ENCODE measurements around the gene F11.

The F11 gene

DNA sequence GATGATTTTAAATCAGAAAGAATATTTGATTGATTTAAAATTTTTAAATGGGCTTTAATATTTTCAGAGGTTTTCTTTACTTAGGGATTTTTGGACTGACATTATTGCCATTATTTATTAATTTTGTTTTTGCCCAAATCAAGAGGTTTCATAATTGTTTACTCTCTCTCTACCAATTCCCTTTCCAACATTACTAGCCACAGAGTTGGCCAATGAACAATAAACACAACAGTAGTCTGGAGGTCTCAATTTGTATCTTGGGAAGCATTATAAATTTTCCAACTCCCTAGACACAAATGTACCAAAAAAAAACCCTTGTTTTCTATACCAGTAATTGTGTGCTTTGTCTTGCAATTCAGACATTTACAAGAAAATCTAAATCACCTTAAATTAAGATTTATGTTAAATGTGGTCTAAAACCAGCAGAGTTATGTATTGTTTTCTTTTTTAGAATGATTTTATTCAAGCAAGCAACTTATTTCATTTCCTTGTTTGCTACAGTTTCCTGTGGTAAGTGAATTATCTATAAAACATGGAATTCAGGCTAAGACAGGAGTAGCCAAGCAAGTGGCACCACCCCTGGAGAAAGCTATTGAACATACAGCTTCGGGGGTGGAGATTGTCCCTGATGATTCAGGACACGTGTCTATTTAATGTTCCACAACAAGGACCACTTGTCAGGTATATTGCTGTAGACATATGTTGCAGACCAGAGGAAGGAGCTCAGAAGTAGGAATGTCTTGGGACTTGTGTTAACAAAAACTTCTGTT is 38.1 kb upstream of the F11 start:
- no peaks in the 10 kb centered on the region for H3K27me3 ChIP-seq (replicated peaks in 2 of 5; ENCODE audit: control insufficient read depth in 4 of 5, insufficient read depth in 5 of 5, low read length in 4 of 5)
- WGBS (ENCODE audit: insufficient coverage): 67% methylated on average over 1 of the region's 2 CpGs
- POLR2A ChIA-PET: no interaction called here
- H3K9me3 ChIP-seq (ENCODE audit: control extremely low read depth in 1 of 5, control insufficient read depth in 4 of 5, insufficient read depth in 2 of 5, low read depth in 1 of 5, low read length in 4 of 5): peaks cover 0 to 11% (median 3%) of the 10 kb centered on the region in 5 experiments
- CTCF ChIA-PET: no interaction called here
- DNase-seq: no peak
- H3K36me3 ChIP-seq (ENCODE audit: control insufficient read depth in 4 of 4, insufficient read depth in 4 of 4, low read length in 3 of 4): no peaks in the 10 kb centered on the region
- H3K4me3 ChIP-seq (ENCODE audit: control insufficient read depth in 1 of 7, extremely low read depth in 1 of 7, insufficient read depth in 4 of 7, low read depth in 2 of 7, low read length in 6 of 7): no peak overlapping the region
- no peaks in the 10 kb centered on the region for H3K4me1 ChIP-seq (ENCODE audit: control extremely low read depth in 1 of 4, control insufficient read depth in 4 of 4, insufficient read depth in 4 of 4, low read length in 3 of 4)
- H3K27ac ChIP-seq (ENCODE audit: insufficient read depth in 1 of 2, low read depth in 1 of 2, low read length in 2 of 2, poor library complexity in 1 of 2, severe bottlenecking in 2 of 2): no peak overlapping the region

GRCh38 chr4:186228514-186228894 is 37.5 kb upstream of the F11 start:
- Histone ChIP-seq H3K27me3 (replicated peaks in 2 of 5; ENCODE audit: control insufficient read depth in 4 of 5, insufficient read depth in 5 of 5, low read length in 4 of 5) (no peaks in the 10 kb centered on the region), H3K4me3 (ENCODE audit: control insufficient read depth in 1 of 7, extremely low read depth in 1 of 7, insufficient read depth in 4 of 7, low read depth in 2 of 7, low read length in 6 of 7) (no peak overlapping the region), H3K4me1 (ENCODE audit: control extremely low read depth in 1 of 4, control insufficient read depth in 4 of 4, insufficient read depth in 4 of 4, low read length in 3 of 4) (no peaks in the 10 kb centered on the region), H3K36me3 (ENCODE audit: control insufficient read depth in 4 of 4, insufficient read depth in 4 of 4, low read length in 3 of 4) (no peaks in the 10 kb centered on the region), H3K9me3 (ENCODE audit: control extremely low read depth in 1 of 5, control insufficient read depth in 4 of 5, insufficient read depth in 2 of 5, low read depth in 1 of 5, low read length in 4 of 5) (peaks cover 0 to 11% (median 3%) of the 10 kb centered on the region in 5 experiments), H3K27ac (ENCODE audit: insufficient read depth in 1 of 2, low read depth in 1 of 2, low read length in 2 of 2, poor library complexity in 1 of 2, severe bottlenecking in 2 of 2) (no peak overlapping the region)
- ChIA-PET CTCF (no interaction called here), POLR2A (no interaction called here)
- DNase-seq: no peak
- no CpG with 5 or more reads among the region's 2 CpGs for WGBS (ENCODE audit: insufficient coverage)

DNA sequence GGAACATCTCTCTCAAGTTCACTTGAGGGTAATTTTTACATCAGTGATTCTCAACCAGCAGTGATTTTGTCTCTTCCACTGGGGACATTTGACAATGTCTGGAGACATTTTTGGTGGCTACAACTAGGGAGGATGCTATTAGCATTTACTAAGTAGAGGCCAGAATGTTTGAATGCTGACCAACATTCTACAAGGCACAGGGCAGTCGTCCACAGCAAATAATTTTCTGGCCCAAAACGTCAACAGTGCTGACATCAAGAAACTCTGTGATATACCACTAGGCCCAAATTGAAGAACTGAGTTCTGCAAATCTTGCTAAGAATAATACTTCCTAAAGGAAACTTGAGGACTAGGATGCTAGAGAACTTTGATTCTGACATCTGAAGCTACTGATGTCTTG is 31.6 kb upstream of the F11 start:
- no peaks in the 10 kb centered on the region for H3K27me3 ChIP-seq (replicated peaks in 2 of 5; ENCODE audit: control insufficient read depth in 4 of 5, insufficient read depth in 5 of 5, low read length in 4 of 5)
- H3K36me3 ChIP-seq (ENCODE audit: control insufficient read depth in 4 of 4, insufficient read depth in 4 of 4, low read length in 3 of 4): no peaks in the 10 kb centered on the region
- no peak overlapping the region for H3K4me3 ChIP-seq (ENCODE audit: control insufficient read depth in 1 of 7, extremely low read depth in 1 of 7, insufficient read depth in 4 of 7, low read depth in 2 of 7, low read length in 6 of 7)
- POLR2A ChIA-PET: no interaction called here
- CTCF ChIA-PET: no interaction called here
- H3K4me1 ChIP-seq (ENCODE audit: control extremely low read depth in 1 of 4, control insufficient read depth in 4 of 4, insufficient read depth in 4 of 4, low read length in 3 of 4): no peaks in the 10 kb centered on the region
- H3K27ac ChIP-seq (ENCODE audit: insufficient read depth in 1 of 2, low read depth in 1 of 2, low read length in 2 of 2, poor library complexity in 1 of 2, severe bottlenecking in 2 of 2): no peak overlapping the region
- no peaks in the 10 kb centered on the region for H3K9me3 ChIP-seq (ENCODE audit: control extremely low read depth in 1 of 5, control insufficient read depth in 4 of 5, insufficient read depth in 2 of 5, low read depth in 1 of 5, low read length in 4 of 5)
- WGBS (ENCODE audit: insufficient coverage): 77% methylated on average over 2 of the region's 2 CpGs
- DNase-seq: no peak

- Histone ChIP-seq H3K36me3 (ENCODE audit: control insufficient read depth in 4 of 4, insufficient read depth in 4 of 4, low read length in 3 of 4) (no peaks in the 10 kb centered on the region), H3K27ac (ENCODE audit: insufficient read depth in 1 of 2, low read depth in 1 of 2, low read length in 2 of 2, poor library complexity in 1 of 2, severe bottlenecking in 2 of 2) (no peak overlapping the region), H3K4me3 (ENCODE audit: control insufficient read depth in 1 of 7, extremely low read depth in 1 of 7, insufficient read depth in 4 of 7, low read depth in 2 of 7, low read length in 6 of 7) (no peak overlapping the region), H3K4me1 (ENCODE audit: control extremely low read depth in 1 of 4, control insufficient read depth in 4 of 4, insufficient read depth in 4 of 4, low read length in 3 of 4) (no peaks in the 10 kb centered on the region), H3K27me3 (replicated peaks in 2 of 5; ENCODE audit: control insufficient read depth in 4 of 5, insufficient read depth in 5 of 5, low read length in 4 of 5) (no peaks in the 10 kb centered on the region), H3K9me3 (ENCODE audit: control extremely low read depth in 1 of 5, control insufficient read depth in 4 of 5, insufficient read depth in 2 of 5, low read depth in 1 of 5, low read length in 4 of 5) (no peaks in the 10 kb centered on the region)
- no peak for DNase-seq
- WGBS (ENCODE audit: insufficient coverage): 100% methylated on average over 2 of the region's 4 CpGs
- CTCF ChIA-PET: no interaction called here
- POLR2A ChIA-PET: no interaction called here
Observed at GRCh38 chr4:186236126-186236525, 29.9 kb upstream of the F11 start.

- H3K27me3 ChIP-seq (replicated peaks in 2 of 5; ENCODE audit: control insufficient read depth in 4 of 5, insufficient read depth in 5 of 5, low read length in 4 of 5): no peaks in the 10 kb centered on the region
- no peak for DNase-seq
- no peaks in the 10 kb centered on the region for H3K36me3 ChIP-seq (ENCODE audit: control insufficient read depth in 4 of 4, insufficient read depth in 4 of 4, low read length in 3 of 4)
- H3K9me3 ChIP-seq (ENCODE audit: control extremely low read depth in 1 of 5, control insufficient read depth in 4 of 5, insufficient read depth in 2 of 5, low read depth in 1 of 5, low read length in 4 of 5): peaks cover 0 to 4% (median 0%) of the 10 kb centered on the region in 5 experiments
- no peak overlapping the region for H3K4me3 ChIP-seq (ENCODE audit: control insufficient read depth in 1 of 7, extremely low read depth in 1 of 7, insufficient read depth in 4 of 7, low read depth in 2 of 7, low read length in 6 of 7)
- POLR2A ChIA-PET: no interaction called here
- 100% methylated on average over 3 of the region's 7 CpGs for WGBS (ENCODE audit: insufficient coverage)
- no peak overlapping the region for H3K27ac ChIP-seq (ENCODE audit: insufficient read depth in 1 of 2, low read depth in 1 of 2, low read length in 2 of 2, poor library complexity in 1 of 2, severe bottlenecking in 2 of 2)
- CTCF ChIA-PET: no interaction called here
- H3K4me1 ChIP-seq (ENCODE audit: control extremely low read depth in 1 of 4, control insufficient read depth in 4 of 4, insufficient read depth in 4 of 4, low read length in 3 of 4): no peaks in the 10 kb centered on the region
Observed at GRCh38 chr4:186240452-186240847, 25.5 kb upstream of the F11 start.

DNA sequence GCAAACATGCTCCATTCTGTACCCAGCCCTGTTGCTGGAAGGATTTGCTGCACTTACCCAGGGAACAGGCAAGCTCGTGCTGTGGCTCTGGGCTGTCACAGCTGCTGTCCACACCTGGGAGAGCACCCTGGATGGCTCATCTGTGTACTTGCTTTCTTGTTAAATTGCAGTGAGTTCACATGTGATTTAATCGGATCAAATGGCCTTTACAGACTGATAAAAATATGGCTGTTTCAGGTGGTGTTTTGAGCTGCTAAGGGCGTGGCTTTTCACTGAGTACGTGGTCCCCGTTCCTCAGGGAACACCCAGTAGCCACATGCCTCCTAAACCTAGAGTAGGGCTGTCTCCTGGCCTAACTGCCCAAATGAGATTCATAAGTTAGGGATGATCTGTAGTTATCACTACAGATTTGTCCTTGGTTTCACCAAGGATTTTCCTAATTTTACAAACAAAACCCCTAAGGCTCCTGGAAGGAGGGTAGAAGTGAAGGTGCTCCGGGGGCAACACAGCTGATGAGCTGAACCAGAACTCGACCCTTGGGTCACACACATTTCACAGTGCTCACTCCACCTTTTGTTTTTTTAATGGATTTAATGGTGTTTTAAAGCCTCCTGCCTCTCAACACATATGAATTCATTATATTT is 25.0 kb upstream of the F11 start:
- WGBS (ENCODE audit: insufficient coverage): 93% methylated on average over 5 of the region's 7 CpGs
- Histone ChIP-seq H3K27ac (ENCODE audit: insufficient read depth in 1 of 2, low read depth in 1 of 2, low read length in 2 of 2, poor library complexity in 1 of 2, severe bottlenecking in 2 of 2) (no peak overlapping the region), H3K4me3 (ENCODE audit: control insufficient read depth in 1 of 7, extremely low read depth in 1 of 7, insufficient read depth in 4 of 7, low read depth in 2 of 7, low read length in 6 of 7) (no peak overlapping the region), H3K9me3 (ENCODE audit: control extremely low read depth in 1 of 5, control insufficient read depth in 4 of 5, insufficient read depth in 2 of 5, low read depth in 1 of 5, low read length in 4 of 5) (peaks cover 0 to 4% (median 0%) of the 10 kb centered on the region in 5 experiments), H3K36me3 (ENCODE audit: control insufficient read depth in 4 of 4, insufficient read depth in 4 of 4, low read length in 3 of 4) (no peaks in the 10 kb centered on the region), H3K4me1 (ENCODE audit: control extremely low read depth in 1 of 4, control insufficient read depth in 4 of 4, insufficient read depth in 4 of 4, low read length in 3 of 4) (no peaks in the 10 kb centered on the region), H3K27me3 (replicated peaks in 2 of 5; ENCODE audit: control insufficient read depth in 4 of 5, insufficient read depth in 5 of 5, low read length in 4 of 5) (no peaks in the 10 kb centered on the region)
- no peak for DNase-seq
- ChIA-PET CTCF (no interaction called here), POLR2A (no interaction called here)

DNA sequence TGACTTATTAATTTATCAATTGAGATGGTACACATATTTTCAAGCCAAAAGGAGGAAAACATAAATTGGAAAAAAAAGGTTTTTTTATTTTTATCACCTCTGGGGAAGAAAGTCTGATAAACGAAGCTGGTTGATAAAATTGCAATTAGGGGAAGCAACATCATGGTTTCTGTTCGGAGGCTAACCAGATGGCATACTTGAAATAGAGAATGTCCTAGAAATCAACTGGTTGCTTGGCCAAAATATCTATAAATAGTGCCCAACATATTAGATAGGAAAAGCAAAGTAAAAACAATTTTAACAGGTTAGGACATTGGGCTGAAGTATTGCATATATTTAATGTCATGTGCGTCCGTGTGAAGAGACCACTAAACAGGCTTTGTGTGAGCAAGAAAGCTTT is 24.4 kb upstream of the F11 start:
- Histone ChIP-seq H3K27ac (ENCODE audit: insufficient read depth in 1 of 2, low read depth in 1 of 2, low read length in 2 of 2, poor library complexity in 1 of 2, severe bottlenecking in 2 of 2) (no peak overlapping the region), H3K4me1 (ENCODE audit: control extremely low read depth in 1 of 4, control insufficient read depth in 4 of 4, insufficient read depth in 4 of 4, low read length in 3 of 4) (no peaks in the 10 kb centered on the region), H3K36me3 (ENCODE audit: control insufficient read depth in 4 of 4, insufficient read depth in 4 of 4, low read length in 3 of 4) (no peaks in the 10 kb centered on the region), H3K27me3 (replicated peaks in 2 of 5; ENCODE audit: control insufficient read depth in 4 of 5, insufficient read depth in 5 of 5, low read length in 4 of 5) (no peaks in the 10 kb centered on the region), H3K4me3 (ENCODE audit: control insufficient read depth in 1 of 7, extremely low read depth in 1 of 7, insufficient read depth in 4 of 7, low read depth in 2 of 7, low read length in 6 of 7) (no peak overlapping the region), H3K9me3 (ENCODE audit: control extremely low read depth in 1 of 5, control insufficient read depth in 4 of 5, insufficient read depth in 2 of 5, low read depth in 1 of 5, low read length in 4 of 5) (peaks cover 0 to 4% (median 0%) of the 10 kb centered on the region in 5 experiments)
- DNase-seq: no peak
- ChIA-PET CTCF (no interaction called here), POLR2A (no interaction called here)
- 89% methylated on average over 3 of the region's 4 CpGs for WGBS (ENCODE audit: insufficient coverage)
